GM19043 (cell line): ENCODE data around the gene ABAT.

Experiments used
- ATAC-seq: cut with Tn5 transposase; IDR thresholded peaks from one replicate; pipeline ENCODE4 v1.9.1; 2021; ENCODE audit warnings: low read depth; ENCODE audit not compliant: unreplicated experiment

Gene ABAT

GRCh38 chr16:8714807-8715206, 40.4 kb downstream of the ABAT start:
- no peak for ATAC-seq

- no peak for ATAC-seq
These were observed 41.6 kb downstream of the ABAT start for GRCh38 chr16:8716052-8716451.

GRCh38 chr16:8716592-8716991, 42.2 kb downstream of the ABAT start:
- ATAC-seq: no peak

GRCh38 chr16:8717469-8717868, 43.1 kb downstream of the ABAT start:
- ATAC-seq: no peak

DNA sequence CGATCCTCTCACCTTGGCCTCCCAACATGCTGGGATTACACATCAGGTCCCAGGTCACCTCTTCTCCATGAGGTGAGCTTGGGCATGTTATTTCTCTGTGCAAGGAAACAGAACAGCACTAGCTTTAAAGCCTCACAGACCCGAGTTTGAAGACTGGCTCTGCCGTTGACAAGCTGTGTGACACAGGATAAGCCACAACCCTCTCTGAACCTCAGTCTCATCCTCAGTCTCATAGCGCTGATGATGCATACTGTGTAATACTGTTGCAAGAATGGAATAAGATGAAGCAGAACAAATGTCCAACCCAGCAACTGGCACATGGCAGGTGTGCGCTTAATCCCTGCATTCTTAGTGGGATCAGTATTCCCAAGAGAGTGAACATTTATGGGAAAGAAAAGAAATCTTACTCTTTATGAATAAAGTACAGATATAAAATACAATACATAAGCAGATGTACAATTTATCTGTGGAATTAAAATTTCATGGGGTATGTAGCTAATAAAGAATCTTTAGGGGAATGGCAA, 43.5 kb downstream of the ABAT start:
- ATAC-seq: no peak

- no peak for ATAC-seq
These were observed 44.6 kb downstream of the ABAT start for GRCh38 chr16:8718851-8719680.

DNA sequence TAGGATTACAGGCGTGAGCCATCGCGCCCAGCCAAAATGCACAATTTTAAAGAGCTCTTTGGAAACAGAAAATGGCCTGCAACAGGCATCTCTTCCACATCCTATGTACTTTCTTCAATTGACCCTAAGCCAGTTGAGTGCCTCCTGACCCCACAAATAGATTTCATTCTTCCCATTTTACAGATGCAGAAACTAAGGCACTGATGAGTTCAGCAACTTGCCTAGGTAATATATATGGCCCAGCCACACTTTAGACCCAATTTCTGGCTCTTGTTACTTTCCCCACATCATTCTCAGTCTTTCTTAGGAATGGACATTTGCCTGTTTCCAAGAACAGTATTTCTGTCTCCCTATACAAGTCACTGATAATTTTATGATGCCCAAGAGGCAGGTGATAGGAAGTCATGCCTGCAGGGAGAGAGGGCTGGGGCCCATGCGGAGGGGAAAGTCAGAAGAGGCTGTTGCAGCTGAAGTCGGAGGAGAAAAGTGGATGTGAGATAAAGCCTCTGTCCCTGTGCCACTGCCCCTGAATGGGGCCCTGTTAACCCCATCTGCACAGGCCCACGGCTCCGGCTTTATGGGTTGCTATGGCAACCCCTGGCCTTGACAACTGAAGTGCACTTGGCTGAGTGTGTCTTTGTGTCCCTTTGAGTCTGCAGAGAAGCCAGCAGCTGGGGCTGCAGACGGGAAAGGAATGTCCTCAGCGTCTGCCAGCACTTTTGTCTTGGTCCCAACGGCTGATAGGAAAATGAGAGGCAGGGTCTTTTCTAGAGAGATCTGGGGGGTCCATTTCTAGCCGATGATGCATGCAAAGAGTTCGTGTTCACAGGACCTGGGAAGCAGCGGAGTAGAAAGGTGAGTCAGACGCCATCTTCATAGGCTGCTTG, 45.9 kb downstream of the ABAT start:
- ATAC-seq: no peak

DNA sequence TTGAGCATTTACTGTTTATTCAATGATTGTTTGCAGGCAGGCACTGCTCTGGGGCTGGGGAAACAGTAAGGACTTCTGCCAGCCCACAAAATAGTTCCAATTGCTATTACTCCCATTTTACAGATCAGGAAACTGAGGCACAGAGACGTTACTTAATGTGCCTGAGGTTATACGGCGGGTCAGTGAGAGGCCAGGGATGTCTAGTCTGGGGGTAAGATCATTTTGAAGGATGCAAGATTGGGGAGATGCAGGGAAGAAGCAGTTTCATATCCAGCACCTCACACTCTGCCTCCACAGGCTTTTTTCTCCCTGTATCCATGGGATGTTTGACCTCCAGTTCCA, 46.5 kb downstream of the ABAT start:
- ATAC-seq: no peak

GRCh38 chr16:8721336-8722024, 47.1 kb downstream of the ABAT start:
- ATAC-seq: no peak

DNA sequence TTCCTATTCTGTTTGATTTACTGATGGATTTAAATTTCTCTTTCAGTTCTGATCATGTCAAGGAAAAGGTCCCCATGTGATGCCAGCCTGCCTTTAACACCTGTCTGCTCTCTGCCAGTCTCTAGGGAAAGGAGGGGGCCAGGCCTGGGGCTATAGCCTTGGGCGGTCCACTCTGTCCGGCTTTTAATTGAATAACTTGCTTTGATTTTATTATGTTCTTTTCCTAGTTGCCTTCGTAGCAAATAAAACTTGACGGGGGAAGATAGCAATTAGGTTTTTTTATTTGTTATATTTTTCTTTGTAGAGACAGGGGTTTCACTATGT, 47.6 kb downstream of the ABAT start:
- no peak for ATAC-seq

- no peak for ATAC-seq
These were observed 51.2 kb downstream of the ABAT start for GRCh38 chr16:8725513-8726178.

DNA sequence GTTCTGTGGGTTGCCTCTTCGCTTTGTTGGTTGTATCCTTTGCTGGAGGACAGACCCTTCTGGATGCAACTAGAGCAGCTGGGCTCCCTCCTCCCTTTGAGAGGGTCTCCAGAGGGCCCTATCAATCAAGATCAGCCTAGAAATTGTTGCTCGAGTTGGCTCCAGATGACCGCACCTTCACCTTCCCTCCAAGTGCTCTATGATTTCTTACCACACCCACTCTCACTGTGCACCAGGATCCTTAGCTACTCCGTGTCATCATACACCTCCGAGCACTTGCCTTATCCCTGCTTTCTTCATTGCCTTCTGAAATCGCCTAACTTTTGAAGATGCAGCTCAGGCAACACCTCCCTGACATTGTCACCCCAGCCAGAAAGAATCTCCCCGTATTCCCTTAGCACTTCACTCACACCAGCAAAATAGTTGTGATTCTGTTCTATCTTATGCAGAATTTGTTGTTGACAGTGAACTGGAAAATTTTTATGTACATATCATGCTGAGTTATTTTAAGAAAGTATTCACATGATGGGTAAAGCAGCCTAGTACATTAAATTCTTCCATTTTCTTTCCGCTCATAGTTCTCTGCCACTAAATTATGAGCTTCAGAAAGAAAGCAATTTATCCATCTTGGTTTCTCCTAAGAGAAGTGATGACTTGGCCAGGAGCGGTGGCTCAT, 52.9 kb downstream of the ABAT start:
- ATAC-seq: no peak

DNA sequence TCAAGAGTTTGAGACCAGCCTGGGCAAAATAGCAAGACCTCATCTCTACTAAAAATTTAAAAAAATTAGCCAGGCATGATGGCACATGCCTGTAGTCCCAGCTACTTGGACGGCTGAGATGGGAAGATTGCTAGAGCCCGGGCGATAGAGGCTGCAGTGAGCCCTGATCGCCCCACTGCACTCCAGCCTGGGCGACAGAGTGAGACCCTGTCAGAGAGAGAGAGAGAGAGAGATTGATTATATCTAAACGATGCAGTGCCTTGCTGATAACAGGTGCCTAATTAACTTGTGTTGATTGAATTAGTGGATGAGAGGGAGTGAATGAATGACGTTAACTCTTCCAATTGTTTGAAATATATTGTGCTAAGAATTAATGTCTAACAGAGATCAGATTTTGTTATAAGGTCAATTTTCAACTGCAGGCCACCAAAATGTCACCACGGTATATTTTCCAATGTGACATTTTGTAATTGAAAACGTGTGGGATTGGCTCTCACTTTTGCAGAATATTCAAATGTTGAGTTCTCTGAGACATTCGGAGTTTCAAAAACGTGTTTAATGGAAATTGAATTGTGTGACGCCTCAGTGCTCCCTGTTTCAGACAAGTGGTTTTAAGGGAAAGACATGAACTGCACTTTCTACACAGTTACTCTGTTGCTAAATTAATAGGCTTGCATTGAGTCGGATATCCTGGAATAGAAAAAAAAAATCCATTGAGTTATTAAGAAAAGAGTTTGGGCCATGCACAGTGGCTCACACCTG, 53.6 kb downstream of the ABAT start:
- ATAC-seq: no peak

DNA sequence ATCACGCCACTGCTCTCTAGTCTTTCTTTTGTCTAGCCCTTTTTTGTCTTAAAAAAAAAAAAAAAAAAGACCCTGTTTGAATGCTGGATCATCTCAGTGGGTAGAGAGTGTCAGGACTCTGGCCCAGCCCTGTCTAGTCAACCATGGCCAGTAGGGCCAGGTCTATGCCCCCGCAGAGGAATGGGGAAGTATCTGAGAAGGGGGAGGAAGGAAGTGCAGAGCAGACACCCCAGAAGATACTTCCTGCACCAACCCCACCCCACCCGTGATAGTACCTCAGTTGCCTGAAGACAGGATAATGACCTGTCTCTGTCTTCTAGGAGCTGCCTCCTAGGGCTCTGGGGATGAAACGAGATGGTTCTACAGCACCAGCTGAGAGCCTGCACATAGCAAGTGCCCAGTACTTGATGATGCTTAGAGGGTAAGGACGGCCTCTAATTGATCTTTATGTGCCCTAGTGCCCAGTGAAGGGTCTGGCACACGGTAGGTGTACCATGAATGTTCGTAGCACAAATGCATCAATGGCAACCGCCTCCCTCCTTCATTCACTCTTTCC, 55.4 kb downstream of the ABAT start:
- ATAC-seq: no peak

DNA sequence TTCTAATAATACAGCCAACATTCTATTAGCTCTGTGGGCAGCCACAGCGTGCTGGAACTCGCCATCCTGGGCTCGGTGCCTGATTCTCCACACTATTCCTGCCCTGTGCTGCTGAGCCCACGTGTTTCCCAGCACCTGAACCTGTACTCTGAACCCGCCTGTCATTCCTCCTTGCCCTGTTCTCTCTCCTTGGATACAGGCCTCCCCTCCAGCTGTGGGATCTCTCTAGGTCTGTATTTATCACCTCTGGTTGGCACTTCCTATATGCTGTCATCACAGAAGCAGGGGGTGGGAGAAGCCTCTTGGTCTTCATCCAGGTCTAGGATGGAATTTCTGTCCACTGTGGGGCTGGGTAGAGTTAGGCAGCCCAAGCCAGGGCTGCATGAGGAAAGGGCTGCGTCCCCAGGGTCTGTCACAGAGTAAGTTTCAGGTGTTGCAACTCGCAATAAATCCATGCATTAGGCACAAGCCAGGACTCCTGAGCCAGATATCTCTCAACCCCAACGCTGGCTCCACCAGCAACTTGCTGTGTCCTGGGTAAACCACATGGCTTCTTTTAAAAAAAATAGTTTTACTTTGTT, 56.0 kb downstream of the ABAT start:
- ATAC-seq: no peak

GRCh38 chr16:8733849-8734540, 59.6 kb downstream of the ABAT start:
- no peak for ATAC-seq

GRCh38 chr16:8735574-8735973, 61.2 kb downstream of the ABAT start:
- no peak for ATAC-seq

DNA sequence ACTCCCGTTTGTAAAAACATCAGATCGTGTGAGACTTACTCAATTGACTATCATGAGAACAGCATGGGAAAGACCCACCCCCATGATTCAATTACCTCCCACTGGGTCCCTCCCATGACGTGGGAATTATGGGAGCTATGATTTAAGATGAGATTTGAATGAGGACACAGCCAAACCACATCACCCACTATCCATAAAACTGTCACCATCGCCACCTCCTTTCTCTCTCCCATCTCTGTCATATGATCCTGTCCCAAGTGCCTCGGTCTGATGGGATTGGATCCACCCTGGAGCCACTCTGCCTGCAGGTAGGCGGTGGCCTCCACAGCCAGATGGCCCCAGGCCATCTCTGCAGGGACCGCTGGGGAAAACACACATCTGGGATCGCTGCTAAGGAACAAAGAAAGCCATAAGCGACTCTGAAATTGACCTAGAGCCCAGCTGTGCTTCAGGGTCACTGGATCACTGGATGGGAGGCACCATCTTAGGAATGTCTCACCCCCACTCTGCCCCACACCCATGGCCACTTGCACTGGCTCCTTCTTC, 61.8 kb downstream of the ABAT start:
- no peak for ATAC-seq
